DMS 273 treated with DMSO at 0.1 percent for 48 hours (cell line): Measurements from ENCODE around the gene SEC14L5.
A peak's percentile ranks its signal among the peaks of the same experiment; 100 is the strongest.

Experiments used
- DNase-seq: peaks from one replicate; lab custom pipeline; 2025; lab: John Stamatoyannopoulos, UW

SEC14L5 gene

GRCh38 chr16:4957720-4958509 is at the start of gene SEC14L5:
SEC14L5 (plus strand) TSS chr16:4958330; CDS start chr16:4959324, 994 bp downstream.
- peak; percentile 94 for DNase-seq

GRCh38 chr16:4908854-4909401 is 49.2 kb upstream of the SEC14L5 start:
- no peak for DNase-seq

GRCh38 chr16:4909825-4910224 is 48.3 kb upstream of the SEC14L5 start:
- DNase-seq, result no peak

GRCh38 chr16:4910828-4911227 is 47.3 kb upstream of the SEC14L5 start:
- DNase-seq, result no peak

- no peak for DNase-seq
Observed at GRCh38 chr16:4911970-4912386, 46.2 kb upstream of the SEC14L5 start.

GRCh38 chr16:4913130-4913773 is 44.9 kb upstream of the SEC14L5 start:
- DNase-seq, result no peak

- DNase-seq, result no peak
Observed at GRCh38 chr16:4913774-4914525, 44.2 kb upstream of the SEC14L5 start.

GRCh38 chr16:4914528-4915225 is 43.5 kb upstream of the SEC14L5 start:
- DNase-seq, result no peak

GRCh38 chr16:4915226-4915761 is 42.8 kb upstream of the SEC14L5 start:
- no peak for DNase-seq

GRCh38 chr16:4917117-4917516 is 41.0 kb upstream of the SEC14L5 start:
- no peak for DNase-seq

GRCh38 chr16:4918781-4919251 is 39.3 kb upstream of the SEC14L5 start:
- no peak for DNase-seq

- DNase-seq, result no peak
Observed at GRCh38 chr16:4920826-4921225, 37.3 kb upstream of the SEC14L5 start.

- peak; percentile 72 for DNase-seq
Observed at GRCh38 chr16:4922721-4923342, 35.3 kb upstream of the SEC14L5 start.

- DNase-seq, result no peak
Observed at GRCh38 chr16:4923853-4924252, 34.3 kb upstream of the SEC14L5 start.

- no peak for DNase-seq
Observed at GRCh38 chr16:4924593-4925292, 33.4 kb upstream of the SEC14L5 start.

- DNase-seq, result no peak
Observed at GRCh38 chr16:4925293-4925607, 32.9 kb upstream of the SEC14L5 start.

- DNase-seq, result no peak
Observed at GRCh38 chr16:4925791-4926190, 32.3 kb upstream of the SEC14L5 start.

GRCh38 chr16:4926928-4927327 is 31.2 kb upstream of the SEC14L5 start:
- no peak for DNase-seq

- no peak for DNase-seq
Observed at GRCh38 chr16:4927661-4928060, 30.5 kb upstream of the SEC14L5 start.

GRCh38 chr16:4928227-4928626 is 29.9 kb upstream of the SEC14L5 start:
- no peak for DNase-seq
